ENCODE measurements around the gene ZNF500. TPM values are rescaled to one million over a fixed set of nuclear protein-coding genes. Genes with fewer than 3 reads are reported as not detected.

Gene ZNF500
- total and polyA plus RNA-seq, 2 donors (not counting 1 experiment from before 2014, with no cell fraction given), result 3.1 to 7.1 TPM

GRCh38 chr16:4753227-4753626 is 13.7 kb downstream of the ZNF500 start:
- H2AFZ ChIP-seq (ENCODE audit: low read length), result no peak overlapping the region
- DNase-seq (ENCODE audit: low read depth in 2 of 2), result no peak
- no peaks in the 10 kb centered on the region for H3K9me3 ChIP-seq (ENCODE audit: control insufficient read depth, insufficient read depth, low read depth, low read length)
- H3K27ac ChIP-seq (ENCODE audit: insufficient read depth, low read length), result no peak overlapping the region
- H3K27me3 ChIP-seq (ENCODE audit: control insufficient read depth, insufficient read depth, low read length), result no peaks in the 10 kb centered on the region
- no peak overlapping the region for H3K4me3 ChIP-seq (replicated peaks in 1 of 4; ENCODE audit: control extremely low read depth in 1 of 4, insufficient read depth in 1 of 4, low read depth in 3 of 4, low read length in 4 of 4)
- H3K36me3 ChIP-seq (ENCODE audit: control insufficient read depth, insufficient read depth, low read length), result peaks cover 16% of the 10 kb centered on the region
- TF ChIP-seq EZH2 (IDR thresholded peaks at IDR 0.05; ENCODE audit: low read length, missing control alignments) (no peak), CTCF (conservative IDR thresholded peaks at IDR 0.05 in 1 of 2, IDR thresholded peaks at IDR 0.05 in 1 of 2; ENCODE audit: low read depth in 1 of 2, low read length in 2 of 2) (no peak)
- no peak overlapping the region for H3K4me2 ChIP-seq (ENCODE audit: extremely low read depth, insufficient read depth, low read length)
- H3K79me2 ChIP-seq (ENCODE audit: control insufficient read depth, insufficient read depth, low read length), result no peaks in the 10 kb centered on the region
- H4K20me1 ChIP-seq (ENCODE audit: control insufficient read depth, extremely low read depth, insufficient read depth, low read length), result no peaks in the 10 kb centered on the region
- no peaks in the 10 kb centered on the region for H3K4me1 ChIP-seq (ENCODE audit: control insufficient read depth, extremely low read depth, insufficient read depth, low read length)
- H3K9ac ChIP-seq (ENCODE audit: insufficient read depth, low read length), result no peak overlapping the region

- TF ChIP-seq CTCF (conservative IDR thresholded peaks at IDR 0.05 in 1 of 2, IDR thresholded peaks at IDR 0.05 in 1 of 2; ENCODE audit: low read depth in 1 of 2, low read length in 2 of 2) (no peak), EZH2 (IDR thresholded peaks at IDR 0.05; ENCODE audit: low read length, missing control alignments) (no peak)
- H3K4me1 ChIP-seq (ENCODE audit: control insufficient read depth, extremely low read depth, insufficient read depth, low read length), result no peaks in the 10 kb centered on the region
Measured at GRCh38 chr16:4752351-4753100, 14.4 kb downstream of the ZNF500 start.

GRCh38 chr16:4750896-4751295 is 16.1 kb downstream of the ZNF500 start:
- H3K79me2 ChIP-seq (ENCODE audit: control insufficient read depth, insufficient read depth, low read length), result no peaks in the 10 kb centered on the region
- DNase-seq (ENCODE audit: low read depth in 2 of 2), result no peak
- peaks cover 15% of the 10 kb centered on the region for H3K36me3 ChIP-seq (ENCODE audit: control insufficient read depth, insufficient read depth, low read length)
- no peaks in the 10 kb centered on the region for H3K9me3 ChIP-seq (ENCODE audit: control insufficient read depth, insufficient read depth, low read depth, low read length)
- no peak overlapping the region for H3K4me2 ChIP-seq (ENCODE audit: extremely low read depth, insufficient read depth, low read length)
- H4K20me1 ChIP-seq (ENCODE audit: control insufficient read depth, extremely low read depth, insufficient read depth, low read length), result no peaks in the 10 kb centered on the region
- no peak overlapping the region for H3K27ac ChIP-seq (ENCODE audit: insufficient read depth, low read length)
- no peaks in the 10 kb centered on the region for H3K27me3 ChIP-seq (ENCODE audit: control insufficient read depth, insufficient read depth, low read length)
- TF ChIP-seq EZH2 (IDR thresholded peaks at IDR 0.05; ENCODE audit: low read length, missing control alignments) (no peak), CTCF (conservative IDR thresholded peaks at IDR 0.05 in 1 of 2, IDR thresholded peaks at IDR 0.05 in 1 of 2; ENCODE audit: low read depth in 1 of 2, low read length in 2 of 2) (no peak)
- H3K4me1 ChIP-seq (ENCODE audit: control insufficient read depth, extremely low read depth, insufficient read depth, low read length), result no peaks in the 10 kb centered on the region
- no peak overlapping the region for H3K4me3 ChIP-seq (replicated peaks in 1 of 4; ENCODE audit: control extremely low read depth in 1 of 4, insufficient read depth in 1 of 4, low read depth in 3 of 4, low read length in 4 of 4)
- H3K9ac ChIP-seq (ENCODE audit: insufficient read depth, low read length), result no peak overlapping the region
- H2AFZ ChIP-seq (ENCODE audit: low read length), result no peak overlapping the region

More at GRCh38 chr16:4752351-4753100, 14.4 kb downstream of the ZNF500 start:
- no peak overlapping the region for H3K27ac ChIP-seq (ENCODE audit: insufficient read depth, low read length)
- H3K4me3 ChIP-seq (replicated peaks in 1 of 4; ENCODE audit: control extremely low read depth in 1 of 4, insufficient read depth in 1 of 4, low read depth in 3 of 4, low read length in 4 of 4), result no peak overlapping the region
- no peak overlapping the region for H3K9ac ChIP-seq (ENCODE audit: insufficient read depth, low read length)
- H3K36me3 ChIP-seq (ENCODE audit: control insufficient read depth, insufficient read depth, low read length), result peaks cover 15% of the 10 kb centered on the region
- H2AFZ ChIP-seq (ENCODE audit: low read length), result no peak overlapping the region
- no peaks in the 10 kb centered on the region for H3K9me3 ChIP-seq (ENCODE audit: control insufficient read depth, insufficient read depth, low read depth, low read length)
- H3K79me2 ChIP-seq (ENCODE audit: control insufficient read depth, insufficient read depth, low read length), result no peaks in the 10 kb centered on the region
- H4K20me1 ChIP-seq (ENCODE audit: control insufficient read depth, extremely low read depth, insufficient read depth, low read length), result no peaks in the 10 kb centered on the region
- H3K27me3 ChIP-seq (ENCODE audit: control insufficient read depth, insufficient read depth, low read length), result no peaks in the 10 kb centered on the region
- no peak for DNase-seq (ENCODE audit: low read depth in 2 of 2)
- no peak overlapping the region for H3K4me2 ChIP-seq (ENCODE audit: extremely low read depth, insufficient read depth, low read length)
